Activated CD4-positive, alpha-beta T cell treated with anti-CD3 and anti-CD28 coated beads for 1 hour (primary cell): Measurements from ENCODE around the gene CC2D2B.
"Not testable (repeated sequence)": the region's sequence is repeated elsewhere in the genome, so short reads cannot be mapped to it uniquely, and the experiment has no call there.

Source experiments
- DNase-seq: peaks from one replicate; pipeline ENCODE4 v3.0.0-alpha.2; 2020

CC2D2B gene

DNA sequence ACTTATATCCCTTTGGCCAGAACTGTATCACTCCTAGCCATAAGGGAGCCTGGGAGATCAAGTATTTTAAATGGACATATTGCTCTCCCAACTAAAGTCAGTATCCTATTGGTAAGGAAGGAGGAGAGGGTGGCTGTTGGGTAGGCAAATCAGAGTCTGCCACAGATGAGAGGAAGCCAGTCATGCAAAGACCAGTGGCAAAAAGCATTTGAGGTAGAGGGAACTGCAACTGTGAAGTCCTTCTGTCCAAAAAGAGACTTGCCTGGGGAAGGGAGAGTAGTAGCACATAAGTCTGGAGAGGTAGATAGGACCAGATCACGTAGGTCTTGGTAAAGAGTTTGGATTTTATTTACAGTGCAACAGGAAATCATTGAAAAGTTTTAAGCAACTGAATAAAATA is 126.8 kb downstream of the CC2D2B start:
- no peak for DNase-seq

DNA sequence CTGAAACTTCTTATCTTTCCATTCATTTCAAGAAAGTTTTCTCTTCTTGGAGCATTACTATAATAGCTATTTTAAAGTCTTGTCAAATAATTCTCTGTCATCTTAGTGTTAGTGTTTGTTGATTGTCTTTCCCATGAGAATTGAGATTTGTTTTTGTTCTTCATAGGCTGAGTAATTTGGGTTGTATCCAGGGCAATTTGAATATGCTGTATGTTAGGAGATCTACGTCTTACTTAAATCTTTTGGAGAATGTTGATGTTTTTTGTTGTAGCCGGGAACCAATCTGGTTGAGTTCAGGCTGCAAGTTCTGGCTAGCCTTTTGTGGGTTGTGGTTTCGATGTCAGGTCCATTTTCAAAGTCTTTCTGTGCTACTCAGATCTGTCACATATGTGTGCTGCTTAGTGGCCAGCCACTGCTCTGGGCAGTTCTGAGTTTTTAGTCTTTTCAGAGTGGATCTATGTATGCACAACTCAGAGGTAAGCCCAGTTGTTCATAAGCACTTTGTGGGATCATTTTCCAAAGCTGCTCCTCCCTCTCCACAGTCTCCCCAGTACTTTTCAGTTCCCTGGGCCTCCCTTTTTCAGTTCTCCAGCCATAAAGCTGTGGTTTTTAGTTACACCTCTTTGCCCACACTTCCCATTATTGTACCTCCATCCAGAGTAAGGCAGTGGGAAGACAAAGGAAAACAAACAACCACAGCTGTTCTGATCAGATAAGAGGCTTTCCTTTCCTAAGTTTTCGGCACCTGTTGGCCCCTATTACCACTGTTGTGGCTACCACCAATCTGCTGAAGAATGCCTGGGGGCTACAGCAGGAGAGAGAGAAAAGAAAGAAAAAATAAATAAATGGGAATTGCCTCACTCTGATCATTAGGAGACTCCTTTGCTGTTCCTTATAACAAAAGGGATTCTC is 131.0 kb downstream of the CC2D2B start:
- no peak for DNase-seq

DNA sequence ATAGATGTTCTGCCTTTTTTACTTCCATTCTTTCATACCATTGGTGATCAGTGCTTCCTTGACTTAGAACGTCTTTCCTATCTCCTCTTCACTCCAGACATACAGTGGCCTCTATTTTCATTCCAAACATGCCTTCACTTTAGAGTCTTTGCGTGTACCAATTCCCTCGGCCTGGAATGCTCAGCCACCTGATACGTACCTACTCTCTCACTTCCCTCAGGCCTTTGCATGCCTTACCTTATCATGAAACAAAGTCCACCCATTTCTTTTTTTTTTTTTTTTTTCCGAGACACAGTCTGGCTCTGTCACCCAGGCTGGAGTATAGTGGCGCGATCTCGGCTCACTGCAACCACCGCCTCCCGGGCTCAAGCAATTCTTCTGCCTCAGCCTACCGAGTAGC is 133.4 kb downstream of the CC2D2B start:
- DNase-seq = no peak

- DNase-seq = peak; percentile 73
Observed at GRCh38 chr10:96043033-96043892, 135.5 kb downstream of the CC2D2B start, which contains the start of gene CCNJ. TSS of gene CCNJ (plus strand) at chr10:96043583. CDS start at chr10:96044394, 811 bp downstream.

GRCh38 chr10:96043893-96044715 is 136.3 kb downstream of the CC2D2B start:
- peak; percentile 22 for DNase-seq

DNA sequence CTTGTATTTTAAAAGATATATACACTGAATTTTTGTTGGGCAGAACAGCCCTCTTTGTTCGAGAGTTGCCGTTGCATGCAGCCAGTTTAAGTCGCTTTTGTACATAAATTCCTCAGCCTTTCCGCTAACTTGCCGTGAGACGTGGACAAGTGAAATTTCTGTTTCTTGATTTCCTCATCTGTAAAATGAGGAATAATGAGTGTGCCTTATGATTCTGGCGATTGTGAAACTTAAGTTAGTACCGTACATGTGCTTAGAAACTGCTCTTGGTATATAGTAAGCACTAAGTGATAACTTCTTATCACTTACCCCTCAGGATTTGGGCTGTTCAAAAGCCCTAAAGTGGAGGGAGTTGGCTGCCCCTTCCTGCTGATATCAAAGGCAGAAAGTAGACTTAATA is 137.0 kb downstream of the CC2D2B start:
- DNase-seq = no peak

- no peak for DNase-seq
Observed at GRCh38 chr10:96046546-96046945, 138.8 kb downstream of the CC2D2B start.

- DNase-seq = no peak
Observed at GRCh38 chr10:96047004-96047649, 139.4 kb downstream of the CC2D2B start.

DNA sequence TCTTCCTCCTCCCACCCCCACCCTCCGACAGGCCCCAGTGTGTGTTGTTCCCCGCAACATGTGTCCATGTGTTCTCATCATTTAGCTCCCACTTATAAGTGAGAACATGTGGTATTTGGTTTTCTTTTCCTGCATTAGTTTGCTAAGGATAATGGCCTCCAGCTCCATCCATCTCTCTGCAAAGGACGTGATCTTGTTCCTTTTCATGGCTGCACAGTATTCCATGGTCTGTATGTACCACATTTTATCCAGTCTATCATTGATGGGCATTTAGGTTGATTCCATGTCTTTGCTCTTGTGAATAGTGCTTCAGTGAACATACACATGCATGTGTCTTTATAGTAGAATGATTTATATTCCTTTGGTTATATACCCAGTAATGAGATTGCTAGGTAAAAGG is 140.2 kb downstream of the CC2D2B start:
- not testable (repeated sequence) for DNase-seq

DNA sequence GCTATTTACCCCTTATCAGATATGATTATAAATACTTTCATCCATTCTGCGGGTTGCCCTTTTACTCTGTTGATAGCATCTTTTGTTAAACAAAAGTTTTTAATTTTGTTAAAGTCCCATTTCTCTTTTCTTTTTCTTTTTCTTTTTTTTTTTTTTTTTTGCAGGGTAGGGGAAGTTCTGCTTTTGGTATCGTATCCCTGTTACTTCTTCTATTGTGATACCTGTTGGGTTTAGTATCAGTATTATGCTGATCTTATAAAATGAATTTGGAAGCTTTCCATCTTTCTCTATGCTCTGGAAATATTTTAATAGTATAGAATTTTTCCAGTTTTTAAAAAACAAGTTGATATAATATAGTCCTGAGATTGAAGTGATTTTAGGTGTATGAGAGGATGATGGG is 141.6 kb downstream of the CC2D2B start:
- DNase-seq = no peak

- no peak for DNase-seq
Observed at GRCh38 chr10:96053985-96054384, 146.2 kb downstream of the CC2D2B start.

DNA sequence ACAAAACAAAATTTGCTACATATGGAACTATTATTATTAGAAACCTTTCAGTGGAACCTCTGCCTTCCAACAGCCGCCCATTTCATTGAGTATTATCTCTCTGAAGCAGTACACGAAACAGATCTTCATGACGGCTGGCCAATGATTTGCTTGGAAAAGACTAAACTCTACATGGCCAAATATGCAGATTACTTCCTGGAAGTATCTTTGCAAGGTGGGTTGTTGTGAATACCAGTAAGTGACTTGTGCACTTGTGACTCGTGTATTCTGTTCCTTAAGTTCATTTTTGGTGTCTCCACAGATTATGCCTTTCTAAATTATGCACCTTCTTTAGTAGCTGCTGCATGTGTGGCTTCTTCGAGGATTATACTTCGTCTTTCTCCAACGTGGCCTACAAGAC is 149.0 kb downstream of the CC2D2B start:
- no peak for DNase-seq

- DNase-seq = no peak
Observed at GRCh38 chr10:96061232-96061631, 153.5 kb downstream of the CC2D2B start.

- no peak for DNase-seq
Observed at GRCh38 chr10:96072674-96073073, 164.9 kb downstream of the CC2D2B start.

GRCh38 chr10:96073722-96074121 is 165.9 kb downstream of the CC2D2B start:
- DNase-seq = no peak

GRCh38 chr10:96074776-96075175 is 167.0 kb downstream of the CC2D2B start:
- DNase-seq = no peak

DNA sequence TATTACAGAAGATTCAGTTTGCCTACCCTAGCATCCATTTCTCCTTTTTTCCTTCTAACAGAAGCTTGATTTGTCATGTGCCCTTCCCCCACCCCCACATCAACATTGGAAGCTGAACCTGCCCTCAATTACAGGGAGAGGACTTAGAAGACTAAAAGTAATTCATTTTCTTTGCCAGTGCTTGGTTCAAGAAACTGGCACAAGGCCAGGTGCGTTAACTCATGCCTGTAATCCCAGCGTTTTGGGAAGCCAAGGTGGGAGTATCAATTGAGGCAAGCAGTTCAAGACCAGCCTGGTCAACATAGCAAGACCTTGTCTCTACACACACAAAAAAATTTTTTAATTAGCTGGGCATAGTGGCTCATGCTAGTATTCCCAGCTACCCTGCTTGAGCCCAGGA is 168.2 kb downstream of the CC2D2B start:
- no peak for DNase-seq

- no peak for DNase-seq
Observed at GRCh38 chr10:96077156-96077555, 169.4 kb downstream of the CC2D2B start.

- no peak for DNase-seq
Observed at GRCh38 chr10:96082153-96082552, 174.4 kb downstream of the CC2D2B start.
